ENCODE results near the gene ZNF680. TPM values are rescaled to one million over a fixed set of nuclear protein-coding genes. Genes with fewer than 3 reads are reported as not detected.

ZNF680 gene
- total RNA-seq, 1 experiment from 2014 or later, result not detected

GRCh38 chr7:64521409-64521984 is 41.4 kb downstream of the ZNF680 start:
- Histone ChIP-seq H3K27me3 (ENCODE audit: control insufficient read depth, insufficient read depth, low read length) (no peaks in the 10 kb centered on the region), H3K4me3 (ENCODE audit: insufficient read depth, low read depth, low read length) (no peak overlapping the region), H3K36me3 (replicated peaks; ENCODE audit: control insufficient read depth, insufficient read depth, low read length) (no peaks in the 10 kb centered on the region)
- no peak for DNase-seq

GRCh38 chr7:64516451-64516850 is 46.4 kb downstream of the ZNF680 start:
- no peak overlapping the region for H3K4me3 ChIP-seq (ENCODE audit: insufficient read depth, low read depth, low read length)
- no peak for DNase-seq
- no peaks in the 10 kb centered on the region for H3K36me3 ChIP-seq (replicated peaks; ENCODE audit: control insufficient read depth, insufficient read depth, low read length)
- no peaks in the 10 kb centered on the region for H3K27me3 ChIP-seq (ENCODE audit: control insufficient read depth, insufficient read depth, low read length)

DNA sequence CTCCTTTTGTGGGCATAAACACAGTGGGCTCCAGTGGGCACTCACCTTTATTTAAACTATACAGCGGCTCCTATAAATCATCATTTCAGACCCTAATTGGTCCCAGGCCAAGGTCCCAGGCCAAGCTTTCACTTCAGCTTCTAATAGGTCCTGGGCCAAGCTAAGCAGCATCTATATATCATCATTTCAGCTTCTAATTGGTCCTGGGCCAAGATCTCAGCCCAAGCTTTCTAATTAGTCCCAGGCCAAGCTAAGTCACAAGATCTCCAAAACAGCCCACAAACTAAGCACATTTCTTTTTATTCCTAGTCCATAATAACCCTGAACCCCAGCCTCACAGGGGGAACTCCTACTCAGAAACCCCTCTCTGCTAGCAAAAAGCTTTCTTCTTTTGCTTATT is 47.1 kb downstream of the ZNF680 start:
- Histone ChIP-seq H3K36me3 (replicated peaks; ENCODE audit: control insufficient read depth, insufficient read depth, low read length) (no peaks in the 10 kb centered on the region), H3K4me3 (ENCODE audit: insufficient read depth, low read depth, low read length) (no peak overlapping the region), H3K27me3 (ENCODE audit: control insufficient read depth, insufficient read depth, low read length) (no peaks in the 10 kb centered on the region)
- DNase-seq, result no peak

GRCh38 chr7:64515330-64515729 is 47.5 kb downstream of the ZNF680 start:
- no peaks in the 10 kb centered on the region for H3K36me3 ChIP-seq (replicated peaks; ENCODE audit: control insufficient read depth, insufficient read depth, low read length)
- H3K27me3 ChIP-seq (ENCODE audit: control insufficient read depth, insufficient read depth, low read length), result no peaks in the 10 kb centered on the region
- no peak for DNase-seq
- H3K4me3 ChIP-seq (ENCODE audit: insufficient read depth, low read depth, low read length), result no peak overlapping the region

DNA sequence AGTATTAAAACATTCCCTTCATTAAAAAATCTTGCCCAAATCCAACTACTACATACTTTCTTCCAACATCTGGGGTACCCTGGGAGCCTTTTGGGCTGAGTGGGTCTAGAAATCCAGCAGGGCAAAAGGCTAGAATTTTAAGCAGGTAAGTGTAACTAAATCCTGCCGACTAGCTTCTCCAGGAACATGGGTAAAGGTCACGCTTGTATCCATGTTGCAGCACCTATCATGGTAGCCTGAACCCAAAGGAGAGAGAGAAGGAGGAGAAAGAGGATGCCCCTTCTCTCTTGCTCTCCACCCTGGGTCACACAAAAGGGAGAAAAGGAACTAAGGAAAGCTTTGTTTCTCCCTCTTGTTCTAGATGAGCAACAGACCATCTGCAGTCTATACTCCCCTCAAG is 53.3 kb downstream of the ZNF680 start:
- no peak overlapping the region for H3K4me3 ChIP-seq (ENCODE audit: insufficient read depth, low read depth, low read length)
- H3K27me3 ChIP-seq (ENCODE audit: control insufficient read depth, insufficient read depth, low read length), result no peaks in the 10 kb centered on the region
- H3K36me3 ChIP-seq (replicated peaks; ENCODE audit: control insufficient read depth, insufficient read depth, low read length), result no peaks in the 10 kb centered on the region
- DNase-seq, result no peak

DNA sequence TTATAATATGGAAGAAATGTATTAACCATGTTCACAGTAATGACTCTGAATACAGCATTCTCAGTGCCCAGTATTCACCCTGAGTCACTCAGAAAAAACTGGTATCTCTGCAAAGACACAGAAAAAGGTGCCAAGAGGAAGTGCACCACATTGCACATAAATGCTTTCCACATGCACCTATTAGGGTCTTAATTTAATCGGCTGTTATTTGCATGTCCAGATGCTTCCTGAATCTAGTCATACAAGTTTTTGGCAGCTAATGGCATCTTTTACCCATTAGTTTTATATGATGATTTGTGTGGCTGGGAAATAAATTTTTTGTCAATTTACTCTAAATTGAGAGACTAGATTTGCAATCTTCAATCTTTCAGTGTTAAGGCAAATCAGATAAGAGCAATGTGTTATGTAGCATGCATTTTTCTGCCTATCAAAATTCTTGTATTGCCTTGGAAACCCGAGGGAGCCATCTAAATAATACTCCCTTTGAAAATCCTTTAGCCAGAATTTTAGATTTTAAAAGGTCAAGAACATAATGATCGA is 58.2 kb downstream of the ZNF680 start:
- H3K36me3 ChIP-seq (replicated peaks; ENCODE audit: control insufficient read depth, insufficient read depth, low read length), result no peaks in the 10 kb centered on the region
- H3K4me3 ChIP-seq (ENCODE audit: insufficient read depth, low read depth, low read length), result no peak overlapping the region
- no peaks in the 10 kb centered on the region for H3K27me3 ChIP-seq (ENCODE audit: control insufficient read depth, insufficient read depth, low read length)
- no peak for DNase-seq

- DNase-seq, result no peak
- H3K27me3 ChIP-seq (ENCODE audit: control insufficient read depth, insufficient read depth, low read length), result no peaks in the 10 kb centered on the region
- no peak overlapping the region for H3K4me3 ChIP-seq (ENCODE audit: insufficient read depth, low read depth, low read length)
- H3K36me3 ChIP-seq (replicated peaks; ENCODE audit: control insufficient read depth, insufficient read depth, low read length), result no peaks in the 10 kb centered on the region
Observed at GRCh38 chr7:64498270-64498669, 64.6 kb downstream of the ZNF680 start.

GRCh38 chr7:64494912-64495461 is 67.9 kb downstream of the ZNF680 start:
- no peak overlapping the region for H3K4me3 ChIP-seq (ENCODE audit: insufficient read depth, low read depth, low read length)
- no peaks in the 10 kb centered on the region for H3K36me3 ChIP-seq (replicated peaks; ENCODE audit: control insufficient read depth, insufficient read depth, low read length)
- H3K27me3 ChIP-seq (ENCODE audit: control insufficient read depth, insufficient read depth, low read length), result no peaks in the 10 kb centered on the region
- DNase-seq, result no peak

GRCh38 chr7:64485623-64486022 is 77.2 kb downstream of the ZNF680 start:
- DNase-seq, result no peak
- Histone ChIP-seq H3K27me3 (ENCODE audit: control insufficient read depth, insufficient read depth, low read length) (no peaks in the 10 kb centered on the region), H3K36me3 (replicated peaks; ENCODE audit: control insufficient read depth, insufficient read depth, low read length) (no peaks in the 10 kb centered on the region), H3K4me3 (ENCODE audit: insufficient read depth, low read depth, low read length) (no peak overlapping the region)

Other genes starting within 250 kb of the ZNF680 start
- not detected in 2 replicates for gene ZNF736, start 249.1 kb downstream of the ZNF680 start, total RNA-seq (2014; rRNA removed; shearing (Covaris generic))
- not detected in 2 replicates for gene ZNF107, start 103.1 kb upstream of the ZNF680 start, total RNA-seq (2014; rRNA removed; shearing (Covaris generic))
- 0.35 and 0.81 TPM in 2 replicates for gene ZNF138, start 231.4 kb upstream of the ZNF680 start, total RNA-seq (2014; rRNA removed; shearing (Covaris generic))

Measured in H7 (cell line).